ENCODE measurements around the gene PTGES3.
"Not testable (repeated sequence)": the region's sequence is repeated elsewhere in the genome, so short reads cannot be mapped to it uniquely, and the experiment has no call there.

Gene PTGES3

GRCh38 chr12:56704522-56704921 lies 16.4 kb upstream of the PTGES3 start:
- not testable (repeated sequence) for DNase-seq

GRCh38 chr12:56699020-56699661 lies 11.1 kb upstream of the PTGES3 start:
- no peak for DNase-seq

DNA sequence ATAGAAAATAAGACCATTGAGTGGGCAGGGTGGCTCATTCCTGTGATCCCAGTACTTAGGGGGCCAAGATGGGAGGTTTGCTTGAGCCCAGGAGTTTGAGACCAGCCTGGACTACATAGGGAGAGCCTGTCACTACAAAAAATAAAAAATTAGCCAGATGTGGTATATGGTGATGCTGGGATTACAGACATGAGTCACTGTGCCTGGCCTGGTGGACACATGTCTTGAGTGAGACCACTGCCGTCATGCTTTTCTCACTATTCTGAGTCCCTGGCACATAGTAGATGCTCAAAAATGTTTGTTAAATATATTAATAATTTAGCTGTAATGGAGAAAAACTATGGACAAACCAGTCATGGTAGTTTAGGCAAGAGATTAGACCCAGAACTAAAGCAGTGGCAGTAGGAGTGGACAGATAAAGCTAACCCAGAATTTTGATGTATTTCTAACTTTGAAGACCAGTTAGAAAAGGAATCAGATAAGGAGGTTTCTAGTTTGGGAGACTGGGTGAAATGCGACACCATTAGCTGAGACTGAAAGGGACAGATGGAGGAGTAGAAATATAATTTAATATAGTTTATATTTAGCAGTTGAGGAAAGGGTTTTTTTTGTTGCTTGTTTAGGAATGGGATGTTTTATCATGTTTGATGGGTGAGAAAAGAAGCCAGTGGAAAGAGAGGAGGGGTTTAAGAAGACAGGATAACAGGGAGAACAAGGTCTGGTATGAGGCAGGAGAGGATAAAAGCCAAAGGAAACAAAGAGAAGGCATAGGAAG lies 7.4 kb upstream of the PTGES3 start:
- DNase-seq, result no peak

DNA sequence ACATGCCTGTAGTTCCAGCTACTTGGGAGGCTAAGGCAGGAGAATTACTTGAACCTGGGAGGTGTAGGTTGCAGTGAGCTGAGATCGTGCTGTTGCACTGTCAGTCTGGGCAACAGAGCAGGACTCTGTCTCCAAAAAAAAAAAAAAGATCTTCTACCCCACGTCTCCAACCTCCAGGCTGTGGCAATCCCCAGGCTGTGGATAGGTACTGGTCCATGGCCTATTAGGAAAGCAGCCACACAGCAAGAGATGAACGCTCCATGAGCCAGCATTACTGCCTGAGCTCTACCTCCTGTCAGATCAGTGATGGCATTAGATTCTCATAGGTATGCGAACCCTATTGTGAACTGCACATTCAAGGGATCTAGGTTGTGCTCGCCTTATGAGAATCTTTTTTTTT lies 6.1 kb upstream of the PTGES3 start:
- DNase-seq, result no peak

DNA sequence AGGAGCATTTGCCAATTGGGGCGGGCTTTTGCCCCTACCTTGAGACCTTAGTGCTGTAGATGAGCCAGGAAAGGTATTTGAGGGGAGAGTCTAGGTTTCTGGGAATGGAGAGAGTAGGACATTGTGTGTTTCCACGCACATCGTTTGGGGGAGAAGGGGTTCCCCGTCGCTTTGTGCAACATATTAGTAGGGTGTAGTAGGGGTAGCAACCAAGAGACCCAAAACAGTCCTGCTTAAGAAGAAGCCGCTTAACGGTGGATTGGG lies 694 bp upstream of the PTGES3 start:
- DNase-seq, result peak; percentile 65

GRCh38 chr12:56687223-56688128 lies 608 bp downstream of the PTGES3 start:
- peak; percentile 33 for DNase-seq

- no peak for DNase-seq
Measured at GRCh38 chr12:56684745-56685359, 3.2 kb downstream of the PTGES3 start.

DNA sequence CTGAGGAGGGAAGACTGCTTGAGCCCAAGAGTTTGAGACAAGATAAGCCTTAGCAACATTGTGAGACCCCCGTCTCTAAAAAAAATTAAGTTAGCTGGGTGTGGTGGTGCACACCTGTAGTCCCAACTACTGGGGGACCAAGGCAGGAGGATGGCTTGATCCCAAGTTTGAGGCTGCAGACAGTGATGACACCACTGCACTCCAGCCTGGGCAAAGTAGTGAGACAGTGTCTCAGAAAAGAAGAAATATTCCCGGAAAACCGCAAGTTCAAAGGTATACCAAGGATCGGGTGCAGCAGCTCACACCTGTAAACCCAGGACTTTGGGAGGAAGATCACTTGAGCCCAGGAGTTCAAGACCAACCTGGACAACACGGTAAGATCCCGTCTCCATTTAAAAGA lies 5.8 kb downstream of the PTGES3 start:
- DNase-seq, result no peak

DNA sequence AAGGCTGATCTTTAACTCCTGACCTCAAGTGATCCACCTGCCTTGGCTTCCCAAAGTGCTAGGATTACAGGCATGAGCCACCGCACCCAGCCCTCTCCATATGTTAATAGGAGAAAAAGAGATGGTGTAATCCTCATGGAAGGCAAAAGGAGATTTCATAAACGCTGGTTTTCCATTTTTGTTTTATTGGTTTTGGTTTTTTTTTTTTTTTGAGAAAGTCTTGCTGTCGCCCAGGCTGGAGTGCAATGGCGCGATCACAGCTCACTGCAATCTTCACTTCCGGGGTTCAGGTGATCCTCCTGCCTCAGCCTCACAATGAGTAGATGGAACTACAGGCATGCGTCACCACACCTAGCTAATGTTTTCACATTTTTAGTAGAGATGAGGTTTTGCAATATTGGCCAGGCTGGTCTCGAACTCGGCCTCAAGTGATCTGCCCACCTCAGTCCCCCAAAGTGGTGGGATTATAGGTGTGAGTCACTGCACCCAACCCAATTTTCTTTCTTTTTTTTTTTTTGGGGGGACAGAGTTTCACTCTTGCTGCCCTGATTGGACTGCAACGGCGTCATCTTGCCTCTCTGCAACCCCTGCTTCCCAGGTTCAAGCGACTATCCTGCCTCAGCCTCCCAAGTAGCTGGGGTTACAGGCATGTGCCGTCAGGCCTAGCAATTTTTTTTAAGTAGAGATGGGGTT lies 8.1 kb downstream of the PTGES3 start:
- DNase-seq, result no peak

DNA sequence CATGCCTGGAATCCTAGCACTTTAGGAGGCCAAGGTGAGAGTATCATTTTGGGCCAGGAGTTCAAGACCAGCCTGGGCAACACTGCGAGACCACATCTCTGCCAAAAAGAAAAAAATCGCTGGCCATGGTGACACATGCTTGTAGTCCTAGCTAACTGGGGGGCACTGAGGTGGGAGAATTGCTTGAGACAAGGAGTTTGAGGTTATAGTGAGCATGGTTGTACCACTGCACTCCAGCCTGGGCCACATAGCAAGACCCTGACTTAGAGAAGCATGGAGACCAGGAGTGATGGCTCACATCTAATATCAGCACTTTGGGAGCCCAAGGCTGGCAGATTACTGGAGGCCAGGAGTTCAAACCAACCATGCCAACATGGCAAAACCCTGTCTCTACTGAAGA lies 9.2 kb downstream of the PTGES3 start:
- DNase-seq, result no peak

DNA sequence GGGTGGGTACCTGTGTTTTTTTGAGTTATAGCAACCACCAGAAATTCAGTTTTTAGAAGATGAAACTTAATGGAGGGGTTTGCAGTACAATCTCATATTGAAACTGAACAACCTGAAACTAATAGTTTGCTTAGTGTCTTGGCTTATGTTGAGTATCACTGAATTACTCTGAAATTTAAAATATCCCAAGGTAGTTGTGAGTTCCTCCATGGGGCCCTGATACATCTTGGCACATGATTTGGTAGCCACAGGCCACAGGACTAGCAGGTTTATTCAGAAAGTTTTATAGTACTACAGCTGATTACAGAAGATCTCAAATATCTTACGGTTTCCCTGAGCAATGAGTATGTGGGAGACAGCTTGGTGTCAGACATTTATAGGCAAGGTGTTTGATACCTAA lies 10.4 kb downstream of the PTGES3 start:
- no peak for DNase-seq

DNA sequence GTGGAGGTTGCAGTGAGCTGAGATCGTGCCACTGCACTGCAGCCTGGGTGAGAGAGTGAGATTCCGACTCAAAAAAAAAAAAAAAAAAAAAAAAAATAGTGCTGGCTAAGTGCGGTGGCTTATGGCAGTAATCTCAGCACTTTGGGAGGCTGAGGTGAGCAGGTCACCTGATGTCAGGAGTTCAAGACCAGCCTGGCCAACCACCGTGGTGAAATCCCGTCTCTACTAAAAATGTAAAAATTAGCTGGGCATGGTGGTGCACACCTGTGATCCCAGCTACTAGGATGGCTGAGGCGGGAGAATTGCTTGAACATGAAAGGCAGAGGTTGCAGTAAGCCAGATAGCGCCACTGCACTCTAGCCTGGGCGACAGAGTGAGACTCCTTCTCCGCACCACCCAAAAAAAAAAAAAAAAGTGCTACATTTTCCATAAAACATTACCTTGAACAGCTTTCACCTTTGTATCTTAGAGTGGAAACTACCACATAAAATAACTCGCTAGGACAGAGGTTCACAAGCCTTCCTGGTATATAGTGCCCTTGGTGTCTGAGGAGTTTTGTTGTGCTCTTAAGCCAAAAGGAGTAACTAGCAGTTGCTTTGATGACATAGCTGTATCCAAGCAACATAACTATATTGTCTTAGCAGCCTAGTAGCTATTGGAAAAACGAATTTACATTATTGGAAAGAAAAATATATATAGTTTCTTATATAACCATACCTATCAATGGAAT lies 11.1 kb downstream of the PTGES3 start:
- no peak for DNase-seq

DNA sequence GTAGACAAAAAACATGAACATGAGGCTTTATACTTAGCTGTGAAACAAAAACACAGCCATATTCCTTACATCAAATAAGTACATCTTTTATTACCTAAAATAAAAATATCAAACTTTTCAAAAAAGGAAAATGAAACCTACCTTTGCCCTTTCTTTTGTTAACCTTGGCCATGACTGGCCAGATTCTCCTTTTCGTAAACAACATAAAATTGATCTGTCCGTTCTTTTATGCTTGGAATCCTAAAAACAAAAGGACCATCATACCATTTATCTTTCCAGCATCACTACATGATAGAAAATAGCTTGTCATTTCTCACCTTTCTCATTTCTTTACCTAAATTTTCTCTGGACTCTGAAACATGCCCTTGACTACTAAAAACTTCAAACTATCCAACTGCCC lies 16.5 kb downstream of the PTGES3 start:
- no peak for DNase-seq

DNA sequence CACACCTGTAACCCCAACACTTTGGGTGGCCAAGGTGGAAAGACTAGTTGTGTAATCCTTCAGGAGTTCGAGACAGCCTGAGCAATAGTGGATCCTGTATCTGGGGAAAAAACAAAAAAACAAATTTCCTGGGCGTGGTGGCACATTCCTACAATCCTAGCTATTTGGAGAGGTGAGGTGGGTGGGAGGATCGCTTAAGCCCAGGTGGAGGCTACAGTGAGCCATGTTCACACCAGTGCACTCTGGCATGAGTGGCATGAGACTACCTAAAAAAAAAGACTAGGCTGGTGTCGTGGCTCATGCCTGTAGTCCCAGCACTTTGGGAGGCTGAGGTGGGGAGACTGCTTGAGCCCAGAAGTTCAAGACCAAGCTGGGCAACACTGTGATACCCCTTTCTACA lies 17.2 kb downstream of the PTGES3 start:
- no peak for DNase-seq

GRCh38 chr12:56668197-56668457 lies 20.0 kb downstream of the PTGES3 start:
- no peak for DNase-seq

DNA sequence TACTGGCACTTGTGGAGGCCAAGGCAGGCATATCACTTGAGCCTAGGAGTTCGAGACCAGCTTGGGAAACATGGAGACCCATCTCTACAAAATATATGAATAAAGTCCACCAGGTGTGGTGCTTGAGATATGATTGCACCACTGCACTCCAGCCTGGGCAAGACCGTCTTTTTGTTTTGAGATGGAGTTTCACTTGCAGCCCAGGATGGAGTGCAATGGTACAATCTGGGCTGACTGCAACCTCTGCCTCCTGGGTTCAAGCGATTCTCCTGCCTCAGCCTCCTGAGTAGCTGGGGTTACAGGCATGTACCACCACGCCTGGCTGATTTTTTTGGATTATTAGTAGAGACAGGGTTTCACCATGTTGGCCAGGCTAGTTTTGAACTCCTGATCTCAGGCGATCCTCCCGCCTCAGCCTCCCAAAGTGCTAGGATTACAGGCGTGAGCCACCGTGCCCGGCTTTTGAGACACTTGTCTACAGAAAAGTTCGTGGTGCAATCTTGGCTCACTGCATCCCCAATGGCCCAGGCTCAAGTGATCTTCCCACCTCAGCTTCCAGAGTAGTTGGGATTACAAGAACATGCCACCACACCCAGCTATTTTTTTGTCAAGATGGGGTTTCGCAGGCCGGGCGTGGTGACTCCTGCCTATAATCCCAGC lies 26.0 kb downstream of the PTGES3 start:
- DNase-seq, result no peak

DNA sequence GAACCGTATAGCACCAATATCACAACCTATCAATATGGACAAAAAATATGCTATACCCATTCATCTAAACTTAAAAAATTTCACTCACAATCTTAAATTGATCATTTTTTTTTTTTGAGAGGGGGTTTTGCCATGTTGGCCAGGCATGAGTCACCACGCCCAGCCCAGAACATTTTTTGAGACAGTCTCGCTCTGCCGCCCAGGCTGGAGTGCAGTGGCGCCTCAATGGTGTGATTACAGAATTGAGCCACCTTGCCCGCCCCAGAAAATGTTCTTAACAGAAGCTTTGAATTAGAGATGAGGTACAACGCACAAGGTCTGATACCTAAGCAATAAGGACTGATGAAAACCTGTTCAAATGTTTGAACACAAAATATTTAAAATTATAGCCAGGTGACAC lies 26.5 kb downstream of the PTGES3 start:
- DNase-seq, result no peak

DNA sequence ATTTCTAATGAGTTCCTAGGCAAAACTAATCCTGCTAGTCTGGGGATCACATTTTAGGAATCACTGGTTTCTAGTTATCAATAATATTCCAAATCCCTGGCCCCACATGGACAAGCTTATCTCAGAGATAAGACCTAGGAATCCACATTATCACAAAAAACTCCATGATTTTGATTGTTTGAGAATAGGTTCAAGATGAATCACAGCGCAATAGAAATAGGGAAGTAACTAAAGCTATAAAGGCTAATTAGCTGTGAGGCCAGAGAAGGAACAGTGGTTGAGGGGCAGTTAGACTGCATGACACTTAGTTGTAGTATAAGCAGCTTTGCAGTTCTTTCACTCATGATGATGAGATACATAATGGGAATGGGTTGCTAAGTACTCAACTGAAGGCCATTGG lies 29.2 kb downstream of the PTGES3 start:
- no peak for DNase-seq

DNA sequence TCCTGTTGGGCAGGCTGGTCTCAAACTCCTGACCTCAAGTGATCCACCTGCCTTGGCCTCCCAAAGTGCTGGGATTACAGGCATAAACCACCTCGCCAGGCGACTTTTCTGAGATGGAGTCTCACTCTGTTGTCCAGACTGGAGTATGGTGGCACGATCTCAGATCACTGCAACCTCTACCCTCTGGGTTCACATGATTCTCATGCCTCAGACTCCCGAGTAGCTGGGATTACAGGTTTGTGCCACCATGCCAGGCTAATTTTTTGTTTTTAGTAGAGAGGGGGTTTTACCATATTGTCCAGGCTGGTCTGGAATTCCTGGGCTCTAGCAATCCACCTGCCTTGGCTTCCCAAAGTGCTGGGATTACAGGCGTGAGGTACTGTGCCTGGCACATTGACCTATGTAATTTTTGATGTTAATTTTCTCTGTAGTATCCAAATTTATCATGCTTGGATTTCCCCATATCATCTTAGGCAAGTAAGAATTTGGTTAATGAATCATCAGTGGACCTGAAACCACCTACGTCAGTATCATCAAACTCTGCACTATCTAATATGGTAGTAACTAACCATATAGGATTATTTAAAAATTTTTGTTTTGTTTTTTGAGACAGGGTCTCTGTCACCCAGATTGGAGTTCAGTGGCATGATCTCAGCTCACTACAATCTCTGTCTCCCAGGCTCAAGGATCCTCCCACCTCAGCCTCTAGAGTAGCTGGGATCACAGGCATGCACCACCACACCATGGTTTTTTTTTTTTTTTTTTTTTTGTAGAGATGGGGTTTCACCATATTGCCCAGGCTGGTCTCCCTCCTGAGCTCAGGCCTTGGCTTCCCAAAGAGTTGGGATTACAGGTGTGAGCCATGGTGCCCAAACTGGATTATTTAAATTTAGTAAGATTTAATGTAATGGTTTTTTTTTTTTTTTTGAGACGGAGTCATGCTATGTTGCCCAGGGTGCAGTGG lies 30.4 kb downstream of the PTGES3 start:
- no peak for DNase-seq

- not testable (repeated sequence) for DNase-seq
Measured at GRCh38 chr12:56653781-56654180, 34.3 kb downstream of the PTGES3 start.

GRCh38 chr12:56648023-56648422 lies 40.1 kb downstream of the PTGES3 start:
- DNase-seq, result not testable (repeated sequence)
